HG02759 (cell line): ENCODE measurements around the gene PAX2.
"Not testable (repeated sequence)": the region's sequence is repeated elsewhere in the genome, so short reads cannot be mapped to it uniquely, and the experiment has no call there.

Experiments used
- ATAC-seq: cut with Tn5 transposase; IDR thresholded peaks from one replicate; pipeline ENCODE4 v1.9.1; 2021; ENCODE audit warnings: mild to moderate bottlenecking, moderate library complexity; ENCODE audit not compliant: unreplicated experiment

PAX2 gene

GRCh38 chr10:100744987-100745881, at the start of gene PAX2:
TSS of gene PAX2 (plus strand) at chr10:100745582. CDS start at chr10:100746261, 679 bp downstream.
- ATAC-seq = no peak

DNA sequence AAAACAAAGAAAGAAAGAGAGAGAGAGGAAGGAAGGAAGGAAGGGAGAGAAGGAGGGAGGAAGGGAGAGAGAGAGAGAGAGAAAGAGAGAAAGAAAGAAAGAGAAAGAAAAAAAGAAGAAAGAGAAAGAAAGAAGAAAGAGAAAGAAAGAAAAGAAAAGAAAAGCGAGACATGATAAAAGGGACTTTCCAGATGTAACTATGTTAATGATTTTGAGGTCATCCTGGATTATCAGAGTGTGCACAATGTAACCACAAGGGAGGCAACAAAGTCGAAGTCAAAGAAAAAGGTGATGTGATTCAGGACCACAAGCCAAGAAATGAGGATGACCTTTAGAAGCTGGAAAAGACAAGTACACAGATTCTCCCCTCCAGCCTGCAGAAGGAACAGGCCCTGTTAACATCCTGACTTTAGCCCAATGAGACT, 48.9 kb upstream of the PAX2 start:
- ATAC-seq = no peak

- ATAC-seq = no peak
Observed at GRCh38 chr10:100697070-100697469, 48.3 kb upstream of the PAX2 start.

DNA sequence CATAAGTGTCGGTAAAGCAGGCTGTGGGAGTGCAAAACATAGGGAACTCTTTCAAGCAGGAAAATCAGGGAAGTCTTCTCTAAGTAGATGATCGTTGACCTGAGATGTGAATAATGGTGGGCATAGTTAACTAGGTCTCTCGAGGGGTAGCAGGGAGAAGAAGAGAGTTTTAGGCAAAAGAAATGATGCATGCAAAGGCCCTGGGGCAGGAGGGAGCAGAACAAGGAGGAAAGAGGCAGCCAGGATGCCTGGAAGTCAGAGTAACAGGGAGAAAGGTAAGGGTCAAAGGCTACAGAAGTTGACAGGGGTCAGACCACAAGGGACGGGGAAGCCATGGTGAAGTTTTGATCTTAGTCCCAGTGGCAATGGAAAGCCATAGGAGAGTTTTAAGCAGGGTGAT, 47.8 kb upstream of the PAX2 start:
- ATAC-seq = no peak

- ATAC-seq = not testable (repeated sequence)
Observed at GRCh38 chr10:100701704-100702103, 43.7 kb upstream of the PAX2 start.

DNA sequence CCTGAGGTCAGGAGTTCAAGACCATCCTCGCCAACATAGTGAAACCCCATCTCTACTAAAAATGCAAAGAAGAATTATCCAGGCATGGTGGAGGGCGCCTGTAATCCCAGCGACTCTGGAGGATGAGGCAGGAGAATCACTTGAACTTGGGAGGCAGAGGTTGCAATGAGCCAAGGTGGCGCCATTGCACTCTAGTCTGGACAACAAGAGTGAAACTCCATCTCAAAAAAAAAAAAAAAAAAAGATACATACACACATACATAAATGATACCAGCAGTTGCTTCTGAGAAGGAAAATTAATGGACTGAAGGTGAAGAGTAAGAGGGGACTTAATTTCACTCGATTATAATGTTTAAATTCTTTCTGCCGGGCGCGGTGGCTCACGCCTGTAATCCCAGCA, 40.2 kb upstream of the PAX2 start:
- no peak for ATAC-seq

- ATAC-seq = no peak
Observed at GRCh38 chr10:100707261-100707848, 38.0 kb upstream of the PAX2 start.

GRCh38 chr10:100709146-100710082, 36.0 kb upstream of the PAX2 start:
- no peak for ATAC-seq

DNA sequence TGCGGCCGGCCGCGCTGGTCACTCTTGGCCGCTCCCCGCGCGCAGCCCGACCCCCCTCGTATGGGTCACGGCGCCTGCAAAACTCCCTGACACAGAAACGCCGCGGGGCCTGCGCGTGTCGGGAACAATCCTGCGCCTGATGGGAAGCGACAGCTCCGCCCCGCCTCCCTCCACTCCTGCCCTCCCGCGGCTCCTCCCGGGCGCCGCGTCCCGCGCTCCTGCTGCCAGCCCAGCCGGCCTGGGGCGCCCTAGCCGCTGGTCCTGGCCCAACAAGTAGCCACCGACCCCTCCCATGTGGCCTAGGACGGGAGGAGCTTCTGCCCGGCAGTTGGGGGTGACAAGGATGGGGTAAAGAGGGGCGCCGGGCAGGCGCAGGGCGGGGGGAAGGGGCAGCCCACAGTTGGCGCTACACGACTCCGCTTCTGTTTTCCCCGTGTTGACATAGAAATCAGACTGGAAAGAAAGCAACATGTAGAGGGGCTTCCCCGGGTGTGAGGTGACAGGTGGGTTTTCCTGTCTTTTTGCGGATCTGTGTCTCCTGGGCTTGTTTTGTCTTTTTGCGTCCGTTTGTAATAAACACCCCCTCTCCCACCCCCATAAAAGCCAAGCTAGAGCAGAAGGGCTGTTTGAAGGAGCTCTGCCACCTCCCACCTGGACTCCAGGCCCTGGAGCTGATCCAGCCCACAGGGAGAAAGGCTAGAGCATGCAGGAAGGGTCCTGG, 35.1 kb upstream of the PAX2 start:
- ATAC-seq = no peak

GRCh38 chr10:100713049-100713858, 32.1 kb upstream of the PAX2 start:
- ATAC-seq = no peak

DNA sequence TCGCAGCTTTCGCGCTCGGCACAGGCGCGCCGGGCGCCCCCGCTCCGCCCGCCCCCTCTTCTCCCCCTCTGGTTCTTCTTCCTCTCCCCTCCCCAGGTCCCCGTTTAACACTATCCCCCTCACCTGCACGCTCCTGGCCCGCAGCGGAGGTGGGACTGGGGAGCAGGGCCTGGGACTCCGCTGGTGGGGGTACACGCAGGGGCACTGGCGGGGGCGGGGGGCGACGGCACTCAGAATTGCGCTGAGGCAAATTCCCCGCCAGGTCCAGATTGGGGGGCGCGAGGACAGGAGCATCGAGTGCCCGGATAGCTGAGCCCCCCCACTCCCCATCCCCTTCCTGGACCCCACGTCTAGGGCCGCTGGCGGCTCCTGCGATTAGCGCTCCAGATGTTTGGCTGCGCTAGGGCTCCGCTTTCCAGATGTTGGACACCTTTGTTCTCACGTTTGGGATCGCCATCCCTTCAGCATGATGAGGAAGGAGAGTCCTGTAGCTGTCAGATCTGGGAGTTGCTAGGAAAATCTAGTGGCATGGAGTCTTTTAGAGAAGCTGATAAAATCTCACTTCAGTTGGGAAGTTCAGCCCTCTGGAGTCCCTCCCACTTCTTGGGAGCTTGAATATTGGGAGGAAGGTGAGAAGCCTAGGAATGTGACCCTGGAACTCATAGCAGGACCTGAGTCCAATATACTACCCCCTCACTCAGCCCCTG, 31.4 kb upstream of the PAX2 start:
- ATAC-seq = no peak

DNA sequence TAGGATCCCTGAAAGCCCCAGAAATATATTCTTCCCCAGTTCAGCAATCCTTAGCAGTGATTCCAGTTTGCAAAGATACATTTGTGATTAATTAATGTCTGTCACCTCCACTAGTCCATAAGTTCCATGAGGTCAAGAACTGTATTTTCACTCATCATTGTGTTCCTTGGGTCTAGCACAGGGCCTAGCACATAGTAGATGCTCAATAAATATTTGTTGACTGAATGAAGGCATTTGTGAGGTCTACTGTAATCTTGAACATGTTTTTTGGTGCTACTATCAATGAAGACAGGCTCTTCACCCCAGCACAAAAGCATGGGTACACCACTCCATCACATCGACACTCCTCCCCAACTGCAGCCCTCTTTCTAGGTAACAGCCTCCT, 30.8 kb upstream of the PAX2 start:
- ATAC-seq = no peak

DNA sequence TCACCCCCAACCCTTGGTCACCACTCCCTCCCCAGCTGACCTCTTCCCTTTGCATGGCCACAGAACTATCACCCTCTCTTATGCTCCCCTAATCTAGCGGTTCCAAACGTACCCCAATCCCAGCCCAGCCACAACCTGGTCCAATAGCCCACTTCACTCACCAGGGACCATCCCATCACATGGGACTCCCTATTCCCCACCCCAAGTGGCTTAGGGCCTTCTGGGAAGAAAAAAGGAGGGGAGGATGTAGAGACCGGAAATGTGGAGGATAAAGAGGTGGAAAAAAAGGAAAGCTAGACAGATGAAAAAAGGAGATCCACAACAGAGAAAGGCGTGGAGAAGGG, 30.3 kb upstream of the PAX2 start:
- ATAC-seq = no peak

GRCh38 chr10:100715445-100716385, 29.7 kb upstream of the PAX2 start:
- ATAC-seq = no peak

GRCh38 chr10:100717166-100717565, 28.2 kb upstream of the PAX2 start:
- no peak for ATAC-seq

DNA sequence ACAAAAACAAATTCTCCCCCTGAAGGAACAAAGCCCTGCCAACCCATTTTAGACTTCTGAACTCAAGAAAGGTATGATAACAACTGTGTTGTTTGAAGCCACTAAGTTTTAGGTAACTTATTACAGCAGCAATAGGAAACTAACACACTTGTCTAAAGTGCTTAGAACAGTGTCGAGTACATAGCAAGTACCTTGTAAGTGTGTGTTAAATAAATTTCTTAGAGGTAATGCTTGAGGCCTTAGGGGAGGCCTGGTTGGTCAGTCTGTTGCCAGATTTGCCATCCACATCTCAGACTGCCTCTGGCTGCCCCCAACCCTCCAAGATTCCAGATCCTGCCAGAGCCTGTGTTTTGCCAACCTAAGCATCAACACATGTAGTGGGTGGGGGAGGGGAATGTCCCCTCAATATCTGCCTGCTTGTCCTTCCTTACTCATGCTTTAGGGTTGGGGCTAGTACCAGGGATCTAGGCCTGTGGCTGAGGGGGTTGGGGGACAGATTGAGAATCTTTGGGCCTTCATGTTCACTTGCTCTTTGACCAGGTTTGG, 27.1 kb upstream of the PAX2 start:
- ATAC-seq = no peak

DNA sequence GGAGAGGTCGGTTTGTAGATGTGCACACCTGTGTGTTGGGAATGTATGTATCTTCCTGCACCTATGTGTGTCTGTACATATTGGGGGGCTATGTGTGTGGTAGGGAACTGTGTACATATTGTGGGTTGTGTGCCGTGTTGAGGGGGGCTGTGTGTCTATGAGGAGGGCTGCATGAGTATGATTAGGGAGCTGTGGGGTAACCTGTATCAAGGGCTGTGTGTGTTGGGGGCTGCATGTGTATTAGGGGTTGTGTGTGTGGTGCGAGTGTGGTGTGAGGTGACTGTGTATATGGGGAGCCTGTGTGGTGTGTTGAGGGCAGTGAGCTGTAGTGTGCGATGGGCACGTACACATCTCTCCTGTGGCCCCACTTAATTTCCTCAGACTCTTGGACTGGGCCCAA, 22.2 kb upstream of the PAX2 start:
- ATAC-seq = no peak
